Gastrocnemius medialis (tissue), 4 donors: ENCODE measurements around the gene HTN3.

Experiments
- CTCF ChIP-seq, 5 experiments: fragments of 450-650 bp in 3 of 5; fragments of 200-600 bp in 2 of 5; sonication (generic) in 2 of 5; IDR thresholded peaks in 4 of 5; conservative IDR thresholded peaks in 1 of 5; 1 replicate in 4 of 5; 2 replicates in 1 of 5; pipeline ENCODE4 v1.5.1; 2016 to 2019; ENCODE audit warnings: antibody characterized with exemption in 5 of 5, mild to moderate bottlenecking in 3 of 5, moderate library complexity in 3 of 5
- POLR2A ChIP-seq, 2 donors: fragments of 450-650 bp; IDR thresholded peaks; one replicate each; pipeline ENCODE4 v1.6.1; 2017; ENCODE audit warnings: antibody characterized with exemption in 2 of 2, mild to moderate bottlenecking in 2 of 2, moderate library complexity in 2 of 2

GRCh38 chr4:69991016-69991415, 37.2 kb upstream of the HTN3 start:
- TF ChIP-seq CTCF (IDR thresholded peaks at IDR 0.05 in 4 of 5, conservative IDR thresholded peaks at IDR 0.05 in 1 of 5) (no peak), POLR2A (IDR thresholded peaks at IDR 0.05) (no peak)
